Measurements from ENCODE around the gene MLXIP. TPM values are rescaled to one million over a fixed set of nuclear protein-coding genes. Genes with fewer than 3 reads are reported as not detected.

Gene MLXIP
- total RNA-seq, 4 donors from 2014 or later, result 9.6 to 20.0 (median 11.4) TPM

DNA sequence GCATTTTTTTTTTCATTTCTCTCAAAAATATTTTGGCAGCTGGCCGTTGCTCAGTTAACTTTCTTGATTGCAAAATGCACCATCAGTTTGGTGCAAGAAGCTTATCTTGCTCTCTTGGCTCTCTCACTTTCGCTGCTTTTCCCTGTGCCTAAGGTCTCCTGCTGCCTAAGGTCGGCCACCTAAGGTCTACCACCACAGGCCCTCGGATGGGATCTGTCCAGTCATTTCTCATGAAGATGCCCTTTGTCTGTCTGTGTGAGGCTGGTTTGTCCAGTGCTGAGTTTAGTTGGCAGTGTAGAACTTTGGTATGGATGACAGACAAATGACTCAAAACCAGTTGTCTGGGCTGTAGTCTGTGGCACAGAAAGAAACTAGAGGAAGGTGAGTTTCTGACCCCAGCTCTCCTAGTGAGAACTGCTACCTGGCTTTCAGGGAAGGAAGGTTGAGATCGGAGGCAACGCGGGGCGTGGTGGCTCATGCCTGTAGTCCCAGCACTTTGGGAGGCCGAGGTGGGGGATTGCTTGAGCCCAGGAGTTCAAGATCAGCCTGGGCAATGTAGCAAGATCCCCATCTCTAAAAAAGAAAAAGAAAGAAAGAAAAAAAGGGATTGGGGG lies 2.6 kb downstream of the MLXIP start:
- peak overlapping the region; percentile 58 to 92 (median 64) for H3K4me3 ChIP-seq
- WGBS, 2 donors, result 40 to 51% methylated on average over 9 of the region's 9 CpGs
- DNase-seq, result no peak
- no peaks in the 10 kb centered on the region for H3K9me3 ChIP-seq
- H3K27ac ChIP-seq, result peak overlapping the region; percentile 85 to 95 (median 90)
- intact Hi-C loops (cut with DNase I), result no loop called here
- H3K27me3 ChIP-seq, result no peaks in the 10 kb centered on the region
- peaks cover 18 to 85% (median 29%) of the 10 kb centered on the region in 3 donors for H3K4me1 ChIP-seq
- TF ChIP-seq, protein P1, sequence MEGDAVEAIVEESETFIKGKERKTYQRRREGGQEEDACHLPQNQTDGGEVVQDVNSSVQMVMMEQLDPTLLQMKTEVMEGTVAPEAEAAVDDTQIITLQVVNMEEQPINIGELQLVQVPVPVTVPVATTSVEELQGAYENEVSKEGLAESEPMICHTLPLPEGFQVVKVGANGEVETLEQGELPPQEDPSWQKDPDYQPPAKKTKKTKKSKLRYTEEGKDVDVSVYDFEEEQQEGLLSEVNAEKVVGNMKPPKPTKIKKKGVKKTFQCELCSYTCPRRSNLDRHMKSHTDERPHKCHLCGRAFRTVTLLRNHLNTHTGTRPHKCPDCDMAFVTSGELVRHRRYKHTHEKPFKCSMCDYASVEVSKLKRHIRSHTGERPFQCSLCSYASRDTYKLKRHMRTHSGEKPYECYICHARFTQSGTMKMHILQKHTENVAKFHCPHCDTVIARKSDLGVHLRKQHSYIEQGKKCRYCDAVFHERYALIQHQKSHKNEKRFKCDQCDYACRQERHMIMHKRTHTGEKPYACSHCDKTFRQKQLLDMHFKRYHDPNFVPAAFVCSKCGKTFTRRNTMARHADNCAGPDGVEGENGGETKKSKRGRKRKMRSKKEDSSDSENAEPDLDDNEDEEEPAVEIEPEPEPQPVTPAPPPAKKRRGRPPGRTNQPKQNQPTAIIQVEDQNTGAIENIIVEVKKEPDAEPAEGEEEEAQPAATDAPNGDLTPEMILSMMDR (IDR thresholded peaks at IDR 0.05), result no peak
- TF ChIP-seq POLR2A (IDR thresholded peaks at IDR 0.05), result no peak
- H3K36me3 ChIP-seq, result peaks cover 0 to 29% (median 6%) of the 10 kb centered on the region in 3 donors

DNA sequence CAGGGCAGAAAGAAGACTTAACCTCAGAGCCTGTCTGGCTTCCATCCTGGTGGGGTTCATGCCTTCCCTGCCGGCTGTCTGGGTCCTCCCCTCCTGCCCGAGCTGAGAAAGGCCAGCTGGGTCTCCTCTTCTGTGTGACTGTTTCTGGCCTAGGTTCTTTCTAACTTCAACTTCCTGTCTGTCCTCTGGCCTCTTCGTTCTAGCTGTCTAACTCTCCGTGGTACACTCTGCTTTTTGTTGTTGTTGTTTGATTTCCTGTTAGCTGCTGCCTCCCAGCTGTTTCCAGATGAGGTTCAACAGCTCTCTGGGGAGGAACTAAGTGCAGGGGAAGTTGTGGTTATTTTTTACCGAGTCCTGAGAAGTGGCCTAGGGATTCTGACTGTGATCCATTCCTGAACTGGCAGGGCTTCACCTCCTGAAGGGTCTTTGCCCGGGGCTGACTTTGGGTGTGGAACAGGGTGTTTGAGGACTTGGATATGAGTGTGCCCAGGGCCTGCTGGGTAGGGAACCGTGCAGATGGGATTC lies 3.2 kb downstream of the MLXIP start:
- Histone ChIP-seq H3K27me3 (no peaks in the 10 kb centered on the region), H3K36me3 (peaks cover 0 to 33% (median 6%) of the 10 kb centered on the region in 3 donors), H3K4me1 (peaks cover 21 to 91% (median 34%) of the 10 kb centered on the region in 3 donors), H3K9me3 (no peaks in the 10 kb centered on the region), H3K4me3 (peak overlapping the region in 3 of 4 donors; percentile 64 to 92 (median 65)), H3K27ac (peak overlapping the region; percentile 85 to 95 (median 90))
- WGBS, 2 donors, result 22 to 31% methylated on average over 5 to 6 of the region's 7 CpGs
- intact Hi-C loops (cut with DNase I), result no loop called here
- TF ChIP-seq POLR2A (IDR thresholded peaks at IDR 0.05), result peak in 1 of 4 donors; percentile 44
- TF ChIP-seq, protein P1 (IDR thresholded peaks at IDR 0.05), result no peak
- DNase-seq, result no peak

DNA sequence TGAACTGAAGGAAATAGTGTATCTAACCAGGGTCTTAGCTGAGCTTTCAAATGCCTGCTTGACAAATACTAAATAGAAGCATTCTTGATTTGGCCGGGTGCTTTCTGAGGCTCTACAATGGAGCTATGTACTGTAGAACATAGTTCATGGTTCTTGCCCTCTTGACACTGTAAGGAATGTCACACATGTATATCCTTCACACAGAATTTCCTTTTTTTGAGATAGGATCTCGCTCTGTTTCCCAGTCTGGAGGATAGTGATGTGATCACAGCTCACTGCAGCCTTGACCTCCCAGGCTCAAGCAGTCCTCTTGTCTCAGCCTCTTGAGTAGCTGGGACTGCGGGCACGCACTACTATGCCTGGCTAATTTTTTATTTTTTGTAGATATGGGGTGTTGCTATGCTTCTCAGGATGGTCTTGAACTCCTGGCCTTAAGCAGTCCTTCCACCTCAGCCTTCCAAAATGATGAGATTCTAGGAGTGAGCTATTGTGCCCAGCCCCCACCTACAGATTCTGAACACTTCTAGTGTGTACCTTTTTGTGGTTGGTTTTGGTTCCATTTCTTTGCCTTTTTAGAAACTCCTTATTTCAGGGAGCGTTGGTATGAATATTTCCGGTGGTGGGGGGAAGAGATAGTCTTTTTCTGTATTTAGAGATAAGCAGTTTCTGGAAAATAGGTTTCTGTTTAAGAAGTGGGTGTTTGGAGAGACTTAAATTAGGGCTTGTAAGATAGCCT lies 4.2 kb downstream of the MLXIP start:
- Histone ChIP-seq H3K9me3 (no peaks in the 10 kb centered on the region), H3K4me3 (peak overlapping the region in 1 of 4 donors; percentile 92), H3K36me3 (peaks cover 0 to 35% (median 6%) of the 10 kb centered on the region in 3 donors), H3K4me1 (peaks cover 27 to 92% (median 42%) of the 10 kb centered on the region in 3 donors), H3K27ac (peak overlapping the region in 3 of 4 donors; percentile 85 to 95 (median 93)), H3K27me3 (no peaks in the 10 kb centered on the region)
- no peak for TF ChIP-seq POLR2A (IDR thresholded peaks at IDR 0.05)
- TF ChIP-seq, protein P1 (IDR thresholded peaks at IDR 0.05), result no peak
- 59 to 78% methylated on average over 6 of the region's 6 CpGs for WGBS, 2 donors
- no peak for DNase-seq
- intact Hi-C loops (cut with DNase I), result no loop called here

DNA sequence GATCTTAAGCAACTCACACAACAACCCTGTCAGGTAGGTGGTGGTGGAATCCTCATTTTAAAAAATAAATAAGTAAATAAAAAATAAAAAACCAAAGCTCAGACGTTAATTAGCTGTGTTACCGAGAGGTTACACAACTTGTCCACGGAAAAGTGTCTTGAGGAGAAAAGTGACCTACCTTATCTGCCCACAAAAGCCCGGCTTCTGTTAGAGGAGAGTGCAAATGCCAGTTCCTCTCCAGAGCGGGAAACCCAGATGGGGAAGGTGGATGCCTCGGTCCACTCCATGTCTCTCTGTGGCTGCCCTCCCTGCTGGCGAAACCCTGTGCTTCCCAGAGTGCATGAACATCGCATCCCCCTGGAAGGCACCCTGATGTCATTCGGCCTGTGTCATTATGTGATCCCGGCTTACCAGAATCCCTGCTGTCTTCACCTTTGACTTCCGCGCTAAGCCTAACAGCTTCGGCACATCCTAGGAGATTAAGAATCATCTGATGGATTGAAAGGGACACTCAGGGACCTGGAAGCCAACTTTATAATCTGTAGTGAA lies 6.4 kb downstream of the MLXIP start:
- no peak for DNase-seq
- intact Hi-C loops (cut with DNase I), result no loop called here
- WGBS, 2 donors, result 73 to 87% methylated on average over 13 of the region's 13 CpGs

More for the DNA sequence above, 6.4 kb downstream of the MLXIP start:
- Histone ChIP-seq H3K36me3 (peaks cover 0 to 35% (median 6%) of the 10 kb centered on the region in 3 donors), H3K27me3 (no peaks in the 10 kb centered on the region), H3K9me3 (no peaks in the 10 kb centered on the region), H3K4me3 (no peak overlapping the region), H3K4me1 (peaks cover 27 to 99% (median 59%) of the 10 kb centered on the region in 3 donors), H3K27ac (no peak overlapping the region)
- TF ChIP-seq, protein P1 (IDR thresholded peaks at IDR 0.05), result no peak
- no peak for TF ChIP-seq POLR2A (IDR thresholded peaks at IDR 0.05)
